Type B pancreatic cell (in vitro differentiated cells): ENCODE data around the gene MEIS2. TPM values are rescaled to one million over a fixed set of nuclear protein-coding genes. Genes with fewer than 3 reads are reported as not detected.
A peak's percentile ranks its signal among the peaks of the same experiment; 100 is the strongest.

Experiments used
- DNase-seq: peaks from one replicate; pipeline ENCODE4 v3.0.0; 2021; ENCODE audit warnings: mixed read lengths; ENCODE audit not compliant: unreplicated experiment; ENCODE audit errors: extremely low spot score
- H3K27ac Mint-ChIP-seq: 2 replicates; pipeline ENCODE4 v1.8.0; 2021; ENCODE audit warnings: mild to moderate bottlenecking, mixed read lengths
- H3K27me3 Mint-ChIP-seq: 2 replicates; pipeline ENCODE4 v1.8.0; 2021; ENCODE audit warnings: mixed read lengths
- H3K36me3 Mint-ChIP-seq: 2 replicates; pipeline ENCODE4 v1.8.0; 2021; ENCODE audit warnings: mixed read lengths
- H3K4me1 Mint-ChIP-seq: one replicate; pipeline ENCODE4 v1.8.0; 2021; ENCODE audit warnings: mixed read lengths; ENCODE audit not compliant: unreplicated experiment
- H3K4me3 Mint-ChIP-seq: 2 replicates; pipeline ENCODE4 v1.8.0; 2021; ENCODE audit warnings: mild to moderate bottlenecking, mixed read lengths
- H3K9me3 Mint-ChIP-seq: 2 replicates; pipeline ENCODE4 v1.8.0; 2021; ENCODE audit warnings: mixed read lengths
- total RNA-seq: library from RNA; stranded (reverse); gene quantifications from 2 replicates; pipeline ENCODE4 v1.2.1, GENCODE V29; 2021; ENCODE audit warnings: low replicate concordance
- TF ChIP-seq, protein P1 (sequence below): fragments of 200-600 bp; sonication (generic); conservative IDR thresholded peaks from 2 replicates; pipeline ENCODE4 v1.5.0; 2021; ENCODE audit warnings: antibody characterized with exemption, mild to moderate bottlenecking

MEIS2 gene
- total RNA-seq, 1 donor from 2014 or later = 211 TPM

DNA sequence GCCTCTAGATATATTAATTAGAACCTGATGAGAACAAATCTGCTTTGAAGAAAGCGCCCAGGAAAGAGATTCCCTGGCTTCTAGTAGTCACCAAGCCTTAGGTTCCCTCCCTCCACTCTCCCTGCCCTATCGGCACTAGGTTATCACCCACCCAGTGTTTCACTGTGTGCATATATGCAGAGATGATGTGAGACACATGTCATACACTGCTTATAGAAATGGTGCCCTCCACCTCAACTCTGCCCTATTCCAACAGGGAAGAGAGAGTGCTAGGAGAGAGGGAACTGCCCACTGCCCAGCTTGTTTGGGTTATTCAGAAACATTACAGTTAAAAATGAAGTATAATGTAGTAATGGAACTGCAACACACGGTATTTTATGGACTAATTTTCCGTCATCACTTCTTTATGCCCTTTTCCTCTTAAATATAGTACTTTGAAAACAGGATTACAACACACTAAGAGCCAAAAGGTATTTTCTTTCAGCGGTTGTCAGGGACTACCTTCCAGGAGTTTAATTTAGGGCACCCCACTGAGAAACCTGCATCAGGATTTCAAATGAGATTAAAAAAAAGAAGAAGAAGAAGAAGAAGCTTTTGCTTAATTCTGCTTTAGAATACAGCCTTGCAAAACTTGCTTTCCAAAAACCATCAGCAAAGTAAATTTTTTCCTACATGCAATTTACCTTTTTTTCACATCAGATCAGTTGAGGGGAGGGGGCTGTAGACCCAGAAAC is 55.3 kb downstream of the MEIS2 start:
- H3K27me3 Mint-ChIP-seq = no peaks in the 10 kb centered on the region
- H3K9me3 Mint-ChIP-seq = no peaks in the 10 kb centered on the region
- peaks cover 43% of the 10 kb centered on the region for H3K4me1 Mint-ChIP-seq
- DNase-seq = no peak
- peak overlapping the region; percentile 62 for H3K4me3 Mint-ChIP-seq
- peaks cover 41% of the 10 kb centered on the region for H3K36me3 Mint-ChIP-seq
- TF ChIP-seq, protein P1, sequence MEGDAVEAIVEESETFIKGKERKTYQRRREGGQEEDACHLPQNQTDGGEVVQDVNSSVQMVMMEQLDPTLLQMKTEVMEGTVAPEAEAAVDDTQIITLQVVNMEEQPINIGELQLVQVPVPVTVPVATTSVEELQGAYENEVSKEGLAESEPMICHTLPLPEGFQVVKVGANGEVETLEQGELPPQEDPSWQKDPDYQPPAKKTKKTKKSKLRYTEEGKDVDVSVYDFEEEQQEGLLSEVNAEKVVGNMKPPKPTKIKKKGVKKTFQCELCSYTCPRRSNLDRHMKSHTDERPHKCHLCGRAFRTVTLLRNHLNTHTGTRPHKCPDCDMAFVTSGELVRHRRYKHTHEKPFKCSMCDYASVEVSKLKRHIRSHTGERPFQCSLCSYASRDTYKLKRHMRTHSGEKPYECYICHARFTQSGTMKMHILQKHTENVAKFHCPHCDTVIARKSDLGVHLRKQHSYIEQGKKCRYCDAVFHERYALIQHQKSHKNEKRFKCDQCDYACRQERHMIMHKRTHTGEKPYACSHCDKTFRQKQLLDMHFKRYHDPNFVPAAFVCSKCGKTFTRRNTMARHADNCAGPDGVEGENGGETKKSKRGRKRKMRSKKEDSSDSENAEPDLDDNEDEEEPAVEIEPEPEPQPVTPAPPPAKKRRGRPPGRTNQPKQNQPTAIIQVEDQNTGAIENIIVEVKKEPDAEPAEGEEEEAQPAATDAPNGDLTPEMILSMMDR = no peak
- H3K27ac Mint-ChIP-seq = peak overlapping the region; percentile 60

DNA sequence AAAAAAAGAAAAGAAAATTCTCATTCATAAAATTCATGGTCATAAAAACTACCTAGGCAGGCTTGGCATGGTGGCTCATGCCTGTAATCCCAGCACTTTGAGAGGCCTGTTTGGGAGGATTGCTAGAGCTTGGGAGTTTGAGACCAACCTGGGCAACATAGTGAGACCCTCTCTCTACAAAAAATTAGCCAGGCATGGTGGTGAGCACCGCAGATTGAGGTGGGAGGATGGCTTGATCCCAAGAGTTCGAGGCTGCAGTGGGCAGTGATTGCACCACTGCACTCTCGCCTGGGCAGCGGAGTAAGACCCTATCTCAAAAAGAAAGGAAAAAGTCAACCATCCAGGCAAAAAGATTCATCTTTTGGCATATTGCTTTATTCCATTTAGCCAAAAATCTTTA is 58.5 kb downstream of the MEIS2 start:
- H3K4me3 Mint-ChIP-seq = no peak overlapping the region
- DNase-seq = no peak
- TF ChIP-seq, protein P1 = no peak
- H3K9me3 Mint-ChIP-seq = no peaks in the 10 kb centered on the region
- peaks cover 66% of the 10 kb centered on the region for H3K4me1 Mint-ChIP-seq
- no peak overlapping the region for H3K27ac Mint-ChIP-seq
- peaks cover 44% of the 10 kb centered on the region for H3K36me3 Mint-ChIP-seq
- H3K27me3 Mint-ChIP-seq = no peaks in the 10 kb centered on the region

DNA sequence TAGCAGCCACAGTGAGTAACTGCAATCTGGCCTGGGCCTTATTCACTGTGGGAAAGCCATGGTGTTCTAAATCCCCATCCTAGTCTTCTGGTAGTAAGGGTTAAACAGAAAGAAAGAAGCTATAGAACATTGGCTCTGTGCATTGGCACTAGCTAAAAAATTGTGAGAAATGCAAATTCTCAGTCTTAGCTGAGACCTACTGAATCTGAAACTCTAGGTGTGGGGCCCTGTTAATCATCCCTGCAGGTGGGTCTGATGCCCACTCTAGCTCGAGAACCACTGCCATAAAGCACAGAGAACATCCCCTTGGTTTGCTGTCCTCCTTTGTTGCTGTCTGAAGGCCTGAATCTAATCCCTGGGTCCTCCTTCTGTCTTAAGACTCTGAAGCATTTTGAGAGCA is 59.3 kb downstream of the MEIS2 start:
- Mint-ChIP-seq H3K27me3 (no peaks in the 10 kb centered on the region), H3K27ac (no peak overlapping the region), H3K9me3 (no peaks in the 10 kb centered on the region), H3K36me3 (peaks cover 48% of the 10 kb centered on the region), H3K4me3 (no peak overlapping the region), H3K4me1 (peaks cover 63% of the 10 kb centered on the region)
- DNase-seq = no peak
- TF ChIP-seq, protein P1 = no peak

DNA sequence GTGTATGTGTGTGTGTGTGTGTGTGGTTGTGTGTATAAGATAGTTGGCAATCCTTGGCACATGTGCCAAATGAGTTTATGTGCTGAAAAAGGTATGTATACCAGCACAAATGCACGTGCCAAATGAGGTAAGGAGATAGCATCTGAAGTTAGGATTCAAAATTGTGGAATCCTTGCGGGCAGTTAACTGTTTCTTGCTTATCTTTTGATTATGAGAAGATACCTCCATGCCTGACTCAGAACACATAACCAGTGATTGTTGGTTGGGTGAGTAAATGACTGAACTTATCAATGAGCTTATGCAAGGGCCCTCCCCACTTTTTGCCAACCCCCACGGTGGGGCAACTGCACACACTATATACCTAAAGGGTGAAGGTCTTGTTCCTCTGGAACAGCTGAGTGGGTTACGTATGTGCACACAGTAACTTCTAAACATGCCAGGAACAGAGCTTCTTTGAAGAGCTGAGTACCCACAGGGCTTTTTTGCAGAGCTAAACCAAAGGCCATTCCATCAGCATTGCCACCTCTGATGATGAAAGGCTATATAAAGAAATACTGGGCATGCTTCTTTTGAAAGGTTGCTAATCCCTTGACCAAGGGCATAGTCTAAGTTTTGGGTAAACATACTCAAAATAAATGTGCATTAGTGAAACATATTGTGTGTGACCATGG is 60.1 kb downstream of the MEIS2 start:
- peaks cover 52% of the 10 kb centered on the region for H3K36me3 Mint-ChIP-seq
- no peak overlapping the region for H3K4me3 Mint-ChIP-seq
- H3K27ac Mint-ChIP-seq = peak overlapping the region; percentile 70
- no peaks in the 10 kb centered on the region for H3K9me3 Mint-ChIP-seq
- peaks cover 60% of the 10 kb centered on the region for H3K4me1 Mint-ChIP-seq
- no peak for DNase-seq
- no peaks in the 10 kb centered on the region for H3K27me3 Mint-ChIP-seq
- TF ChIP-seq, protein P1 = no peak

DNA sequence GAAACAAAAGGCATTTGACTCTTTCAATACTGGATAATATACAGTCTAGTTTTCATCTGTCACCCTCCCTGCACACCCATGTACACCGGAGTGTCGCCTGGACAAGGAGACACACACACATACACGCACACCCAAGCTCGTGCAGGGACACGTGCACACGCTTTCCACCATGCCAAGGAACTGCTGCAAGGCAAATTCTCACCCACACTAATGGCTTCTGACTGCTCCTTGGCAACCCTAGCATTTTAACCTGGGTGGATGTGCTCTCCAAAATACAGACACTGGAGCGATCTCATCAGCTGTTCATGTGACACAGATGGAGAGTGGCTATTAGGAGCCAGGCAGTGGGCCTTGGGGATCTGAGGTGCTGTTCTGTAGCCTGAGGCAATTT is 61.6 kb downstream of the MEIS2 start:
- DNase-seq = no peak
- H3K9me3 Mint-ChIP-seq = no peaks in the 10 kb centered on the region
- peak overlapping the region; percentile 51 for H3K4me3 Mint-ChIP-seq
- H3K27me3 Mint-ChIP-seq = no peaks in the 10 kb centered on the region
- H3K27ac Mint-ChIP-seq = peak overlapping the region; percentile 62
- TF ChIP-seq, protein P1 = no peak
- peaks cover 49% of the 10 kb centered on the region for H3K36me3 Mint-ChIP-seq
- peaks cover 65% of the 10 kb centered on the region for H3K4me1 Mint-ChIP-seq
